OCI-LY7 (cell line): Measurements from ENCODE around the gene INA. TPM values are rescaled to one million over a fixed set of nuclear protein-coding genes. Genes with fewer than 3 reads are reported as not detected.

Source experiments
- BruUV-seq: library from RNA; stranded (reverse); fragments of 400-500 nt; replicated peaks from 2 replicates; lab custom pipeline; 2021; lab: Mats Ljungman, UMichigan
- CTCF ChIA-PET: fragments of 300-600 bp; sonication (Branson Sonifier 250); formaldehyde crosslinking; loops from one replicate; lab custom pipeline; 2022; ENCODE audit warnings: antibody characterized with exemption; ENCODE audit not compliant: unreplicated experiment; lab: Charles Lee
- POLR2A ChIA-PET: fragments of 300-600 bp; sonication (Branson Sonifier 250); formaldehyde crosslinking; loops from one replicate; lab custom pipeline; 2022; ENCODE audit warnings: antibody characterized with exemption; lab: Charles Lee
- DNase-seq: peaks from one replicate; pipeline ENCODE4 v3.0.0-alpha.2; 2015; ENCODE audit warnings: low spot score
- H2AFZ ChIP-seq: fragments of 200-600 bp; sonication (generic), shearing (Covaris generic); 2 replicates; pipeline ENCODE4 v1.6.1; 2014; ENCODE audit warnings: mild to moderate bottlenecking, antibody characterized with exemption, low read length, moderate library complexity
- H3K27ac ChIP-seq: fragments of 200-600 bp; sonication (generic); 2 replicates; pipeline ENCODE4 v1.5.1; 2014; ENCODE audit warnings: mixed run types, low read depth, mild to moderate bottlenecking, moderate library complexity, low read length, inconsistent platforms; ENCODE audit not compliant: poor library complexity, severe bottlenecking
- H3K36me3 ChIP-seq: fragments of 200-600 bp; sonication (generic); 2 replicates; pipeline ENCODE4 v1.6.1; 2014; ENCODE audit warnings: mild to moderate bottlenecking, antibody characterized with exemption, low read length, moderate library complexity, mixed read lengths; ENCODE audit not compliant: insufficient read depth
- H3K4me1 ChIP-seq: fragments of 200-600 bp; sonication (generic); 2 replicates; pipeline ENCODE4 v1.5.1; 2014; ENCODE audit warnings: mild to moderate bottlenecking, low read length; ENCODE audit not compliant: insufficient read depth, poor library complexity, severe bottlenecking
- H3K4me2 ChIP-seq: fragments of 200-600 bp; sonication (generic); 2 replicates; pipeline ENCODE4 v1.6.1; 2014; ENCODE audit warnings: mild to moderate bottlenecking, low read length
- H3K4me3 ChIP-seq: fragments of 200-600 bp; sonication (generic); 2 replicates; pipeline ENCODE4 v1.5.1; 2014; ENCODE audit warnings: mild to moderate bottlenecking, low read depth, low read length; ENCODE audit not compliant: poor library complexity, severe bottlenecking
- H3K79me2 ChIP-seq: fragments of 200-600 bp; sonication (generic); 2 replicates; pipeline ENCODE4 v1.6.1; 2016; ENCODE audit warnings: low read depth, mild to moderate bottlenecking, low read length, moderate library complexity, mixed read lengths; ENCODE audit not compliant: insufficient read depth
- H3K9me2 ChIP-seq: fragments of 200-600 bp; sonication (generic); 2 replicates; pipeline ENCODE4 v1.6.1; 2016; ENCODE audit warnings: mild to moderate bottlenecking, low read length, mixed read lengths; ENCODE audit not compliant: insufficient read depth
- H3K9me3 ChIP-seq: fragments of 200-600 bp; sonication (generic); 2 replicates; pipeline ENCODE4 v1.6.1; 2014; ENCODE audit warnings: mild to moderate bottlenecking, mixed run types, low read length, mixed read lengths
- H4K20me1 ChIP-seq: fragments of 200-600 bp; sonication (generic); 2 replicates; pipeline ENCODE4 v1.6.1; 2014; ENCODE audit warnings: mild to moderate bottlenecking, antibody characterized with exemption, low read length, moderate library complexity, mixed read lengths; ENCODE audit not compliant: insufficient read depth
- CTCF ChIP-seq: fragments of 200-600 bp; sonication (generic); conservative IDR thresholded peaks from 2 replicates; pipeline ENCODE4 v1.5.1; 2014; ENCODE audit warnings: mild to moderate bottlenecking, antibody characterized with exemption, low read length, moderate library complexity, mixed read lengths
- EZH2phosphoT487 ChIP-seq: fragments of 200-600 bp; sonication (generic); IDR thresholded peaks from 2 replicates; pipeline ENCODE4 v1.6.1; 2018; ENCODE audit warnings: low read depth, borderline replicate concordance, mild to moderate bottlenecking, mixed run types, antibody characterized with exemption, low read length, moderate library complexity, mixed read lengths
- intact Hi-C: fragments of 100-400 bp; cut with micrococcal nuclease; formaldehyde crosslinking; loops from one replicate; pipeline ENCODE4 v1.10.0; 2022; ENCODE audit not compliant: unreplicated experiment
- total RNA-seq, 2 experiments: library from RNA; depleted of rRNA in 1 of 2; stranded (reverse); fragments of >200 nt in 1 of 2; shearing (Covaris generic) in 1 of 2; gene quantifications; 2 replicates each; pipeline ENCODE4 v1.2.3, GENCODE V29; 2014 to 2022

The INA gene
- total RNA-seq, 2 experiments from 2014 or later = not detected

GRCh38 chr10:103273041-103273441, 3.9 kb upstream of the INA start:
- Histone ChIP-seq H3K9me2 (no peaks in the 10 kb centered on the region), H3K36me3 (no peaks in the 10 kb centered on the region), H4K20me1 (no peaks in the 10 kb centered on the region), H3K4me2 (no peak overlapping the region), H3K79me2 (no peaks in the 10 kb centered on the region), H2AFZ (no peak overlapping the region), H3K9me3 (no peaks in the 10 kb centered on the region), H3K4me3 (no peak overlapping the region), H3K27ac (no peak overlapping the region), H3K4me1 (no peaks in the 10 kb centered on the region)
- no TSS peak for BruUV-seq
- intact Hi-C loops = no loop called here
- CTCF ChIA-PET = no interaction called here
- POLR2A ChIA-PET = no interaction called here
- TF ChIP-seq CTCF (no peak), EZH2phosphoT487 (no peak)
- DNase-seq = no peak

- Histone ChIP-seq H3K36me3 (no peaks in the 10 kb centered on the region), H3K4me2 (no peak overlapping the region), H3K79me2 (no peaks in the 10 kb centered on the region), H2AFZ (no peak overlapping the region), H3K9me2 (no peaks in the 10 kb centered on the region), H3K9me3 (no peaks in the 10 kb centered on the region), H4K20me1 (no peaks in the 10 kb centered on the region), H3K27ac (no peak overlapping the region), H3K4me1 (no peaks in the 10 kb centered on the region), H3K4me3 (no peak overlapping the region)
- POLR2A ChIA-PET = interaction anchor here (0.6 kb wide), 1 partner anchor 383 kb away, joined by 3 read pairs; no protein-coding TSS in a partner anchor
- BruUV-seq = no TSS peak
- DNase-seq = no peak
- intact Hi-C loops = no loop called here
- CTCF ChIA-PET = no interaction called here
- TF ChIP-seq CTCF (no peak), EZH2phosphoT487 (no peak)
These were observed 565 bp upstream of the INA start for GRCh38 chr10:103276251-103276895.

DNA sequence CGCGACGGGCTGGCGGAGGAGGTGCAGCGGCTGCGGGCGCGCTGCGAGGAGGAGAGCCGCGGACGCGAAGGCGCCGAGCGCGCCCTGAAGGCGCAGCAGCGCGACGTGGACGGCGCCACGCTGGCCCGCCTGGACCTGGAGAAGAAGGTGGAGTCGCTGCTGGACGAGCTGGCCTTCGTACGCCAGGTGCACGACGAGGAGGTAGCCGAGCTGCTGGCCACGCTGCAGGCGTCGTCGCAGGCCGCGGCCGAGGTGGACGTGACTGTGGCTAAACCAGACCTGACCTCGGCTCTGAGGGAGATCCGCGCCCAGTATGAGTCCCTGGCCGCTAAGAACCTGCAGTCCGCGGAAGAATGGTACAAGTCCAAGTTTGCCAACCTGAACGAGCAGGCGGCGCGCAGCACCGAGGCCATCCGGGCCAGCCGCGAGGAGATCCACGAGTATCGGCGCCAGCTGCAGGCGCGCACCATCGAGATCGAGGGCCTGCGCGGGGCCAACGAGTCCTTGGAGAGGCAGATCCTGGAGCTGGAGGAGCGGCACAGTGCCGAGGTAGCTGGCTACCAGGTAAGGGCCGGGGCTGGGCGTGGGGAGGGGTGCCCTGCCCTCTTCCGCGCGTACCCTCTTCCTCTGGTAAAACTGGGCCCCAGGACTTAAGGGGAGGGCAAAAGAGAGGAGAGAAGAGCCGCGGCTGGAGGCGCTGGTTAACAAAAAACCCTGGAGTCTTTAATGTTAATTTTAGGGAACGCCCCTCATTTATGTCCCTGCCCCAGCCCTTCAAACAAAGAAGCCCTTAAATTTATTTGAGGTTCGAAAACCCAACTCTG, 987 bp downstream of the INA start:
- Histone ChIP-seq H3K4me2 (no peak overlapping the region), H3K4me1 (no peaks in the 10 kb centered on the region), H2AFZ (no peak overlapping the region), H3K79me2 (no peaks in the 10 kb centered on the region), H3K9me2 (no peaks in the 10 kb centered on the region), H3K9me3 (no peaks in the 10 kb centered on the region), H3K27ac (no peak overlapping the region), H4K20me1 (no peaks in the 10 kb centered on the region), H3K4me3 (no peak overlapping the region), H3K36me3 (no peaks in the 10 kb centered on the region)
- TF ChIP-seq CTCF (no peak), EZH2phosphoT487 (no peak)
- CTCF ChIA-PET = no interaction called here
- POLR2A ChIA-PET = no interaction called here
- DNase-seq = no peak
- intact Hi-C loops = no loop called here
- BruUV-seq = no TSS peak
